ENCODE data around the gene F2RL3.

Gene F2RL3

GRCh38 chr19:16875584-16876555 lies 12.9 kb upstream of the F2RL3 start:
- H3K27ac ChIP-seq, result no peak overlapping the region
- TF ChIP-seq CTCF (conservative IDR thresholded peaks at IDR 0.05), result no peak

- no peak for TF ChIP-seq CTCF (conservative IDR thresholded peaks at IDR 0.05)
- no peak overlapping the region for H3K27ac ChIP-seq
These were observed 11.9 kb upstream of the F2RL3 start for GRCh38 chr19:16876904-16877361.

GRCh38 chr19:16877581-16877980 lies 11.2 kb upstream of the F2RL3 start:
- no peak for TF ChIP-seq CTCF (conservative IDR thresholded peaks at IDR 0.05)
- H3K27ac ChIP-seq, result no peak overlapping the region

- TF ChIP-seq CTCF (conservative IDR thresholded peaks at IDR 0.05), result no peak
These were observed 10.4 kb upstream of the F2RL3 start for GRCh38 chr19:16878181-16878965.

GRCh38 chr19:16880884-16881554 lies 7.8 kb upstream of the F2RL3 start:
- no peak for TF ChIP-seq CTCF (conservative IDR thresholded peaks at IDR 0.05)
- H3K27ac ChIP-seq, result no peak overlapping the region

More at GRCh38 chr19:16878181-16878965, 10.4 kb upstream of the F2RL3 start:
- no peak overlapping the region for H3K27ac ChIP-seq

GRCh38 chr19:16882146-16882545 lies 6.7 kb upstream of the F2RL3 start:
- no peak for TF ChIP-seq CTCF (conservative IDR thresholded peaks at IDR 0.05)
- H3K27ac ChIP-seq, result no peak overlapping the region

GRCh38 chr19:16883522-16883921 lies 5.3 kb upstream of the F2RL3 start:
- TF ChIP-seq CTCF (conservative IDR thresholded peaks at IDR 0.05), result no peak
- no peak overlapping the region for H3K27ac ChIP-seq
